Posterior cingulate gyrus (tissue), 11 donors: ENCODE results near the gene USP40.

Source experiments
- DNase-seq, 10 donors: peaks; one replicate each; pipeline versions ENCODE4 v3.0.0 to v3.0.0-alpha.2; 2020 to 2021; ENCODE audit warnings: mixed read lengths in 3 of 10
- intact Hi-C: fragments of 100-400 bp; cut with DNase I; formaldehyde crosslinking; loops from one replicate; pipeline ENCODE4 v1.15.1; 2023

Gene USP40

GRCh38 chr2:233449081-233449901, 117.3 kb downstream of the USP40 start:
- DNase-seq, result peak; percentile 50 to 96 (median 68)
- intact Hi-C loops, result loop anchor here (5.0 to 10.0 kb wide), 4 partner anchors 64 to 263 kb away; partner anchors contain the start of genes ATG16L1 and UGT1A5

DNA sequence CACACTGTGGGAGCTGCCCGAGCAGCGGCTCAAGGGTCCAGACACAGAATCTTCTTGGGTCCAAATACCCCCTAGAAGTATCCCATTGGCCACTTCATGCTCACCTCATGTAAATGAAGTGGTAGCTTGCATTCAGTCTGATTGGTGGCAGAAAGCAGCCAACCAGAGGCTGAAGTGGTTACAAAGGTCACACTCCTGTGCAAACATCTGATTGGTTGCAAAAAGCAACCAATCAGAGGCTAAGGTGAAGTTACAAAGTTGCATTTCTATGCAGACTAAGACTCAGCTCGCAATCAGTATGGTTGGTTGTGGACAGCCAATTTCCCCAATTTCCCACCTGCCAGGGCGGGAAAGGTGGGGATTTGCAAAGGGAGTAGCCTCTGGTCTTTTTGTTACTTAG, 118.0 kb downstream of the USP40 start:
- DNase-seq, result peak in 1 of 10 donors; percentile 14
- intact Hi-C loops, result loop anchor here (5.0 to 10.0 kb wide), 4 partner anchors 64 to 264 kb away; partner anchors contain the start of genes ATG16L1 and UGT1A5

DNA sequence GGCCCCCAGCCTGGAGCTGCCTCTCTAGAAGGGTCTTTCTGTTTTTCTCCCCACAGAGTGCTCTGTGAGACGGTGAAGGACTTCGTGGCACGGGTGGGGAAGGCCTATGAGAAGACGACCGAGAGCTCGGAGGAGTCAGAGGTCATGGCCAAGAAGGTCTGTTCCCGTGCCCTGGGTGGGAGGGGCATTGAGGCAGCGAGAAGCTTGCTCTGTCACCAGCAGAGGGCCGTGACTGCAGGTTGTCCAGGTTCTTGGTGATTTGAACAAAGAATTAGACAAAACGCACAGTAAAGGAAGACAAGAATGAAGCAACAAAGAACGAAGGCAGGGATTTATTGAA, 118.4 kb downstream of the USP40 start:
- peak in 2 of 10 donors; percentile 35 to 71 for DNase-seq
- intact Hi-C loops, result loop anchor here (5.0 to 10.0 kb wide), 4 partner anchors 63 to 264 kb away; partner anchors contain the start of genes ATG16L1 and UGT1A5

DNA sequence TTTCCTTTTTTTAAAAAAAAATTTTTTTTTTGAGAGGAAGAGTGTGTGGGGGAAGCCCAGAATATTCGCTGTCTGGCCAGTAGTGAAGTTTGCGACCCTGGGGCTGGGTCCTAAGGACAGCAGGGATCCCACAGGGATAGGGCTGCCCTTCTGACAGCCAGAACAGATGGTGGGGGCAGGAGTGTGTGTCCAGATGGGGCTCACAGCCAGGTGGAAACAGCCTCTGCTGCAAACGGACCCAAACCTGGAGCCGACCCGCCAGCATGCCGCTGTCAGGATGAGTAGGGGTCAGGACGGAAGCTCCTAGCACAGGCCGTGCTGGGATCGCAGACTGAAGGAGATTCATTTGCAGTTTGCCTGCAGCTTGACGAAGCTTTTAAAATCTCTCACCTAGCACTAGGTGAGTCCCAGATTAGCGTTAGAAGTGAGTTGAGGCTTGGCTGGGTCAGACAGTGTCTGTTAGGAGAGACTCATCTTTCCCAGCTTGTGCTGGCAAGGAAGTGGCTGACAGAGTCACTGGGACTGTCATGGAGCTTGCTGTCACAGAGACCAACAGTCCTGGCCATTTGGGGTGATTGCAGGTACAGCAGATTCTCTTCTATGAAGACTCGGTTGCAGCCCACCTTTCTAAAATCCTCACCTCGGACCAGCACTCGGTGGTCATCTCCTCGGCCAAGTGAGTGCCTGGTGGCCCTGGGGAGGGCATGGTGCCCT, 118.9 kb downstream of the USP40 start:
- peak in 5 of 10 donors; percentile 3 to 78 (median 10) for DNase-seq
- intact Hi-C loops, result loop anchor here (5.0 to 10.0 kb wide), 4 partner anchors 63 to 265 kb away; partner anchors contain the start of genes ATG16L1 and UGT1A5

GRCh38 chr2:233446606-233447305, 119.8 kb downstream of the USP40 start:
- intact Hi-C loops, result loop anchor here (5.0 to 10.0 kb wide), 4 partner anchors 62 to 266 kb away; partner anchors contain the start of genes ATG16L1 and UGT1A5
- peak in 4 of 10 donors; percentile 4 to 78 (median 44) for DNase-seq

- DNase-seq, result peak in 3 of 10 donors; percentile 3 to 34 (median 25)
- intact Hi-C loops, result loop anchor here (5.0 to 10.0 kb wide), 4 partner anchors 61 to 266 kb away; partner anchors contain the start of genes ATG16L1 and UGT1A5
These were observed 120.5 kb downstream of the USP40 start for GRCh38 chr2:233446121-233446520.

- intact Hi-C loops, result loop anchor here (5.0 to 10.0 kb wide), 4 partner anchors 60 to 267 kb away; partner anchors contain the start of genes ATG16L1 and UGT1A5
- DNase-seq, result peak in 5 of 10 donors; percentile 2 to 73 (median 7)
These were observed 121.3 kb downstream of the USP40 start for GRCh38 chr2:233445152-233445830.

- peak in 3 of 10 donors; percentile 8 to 75 (median 70) for DNase-seq
These were observed 122.1 kb downstream of the USP40 start for GRCh38 chr2:233444501-233444900.

GRCh38 chr2:233443511-233444183, 122.9 kb downstream of the USP40 start:
- intact Hi-C loops, result loop anchor here (1.0 to 10.0 kb wide), 4 partner anchors 59 to 189 kb away; partner anchors contain the start of genes ATG16L1 and DGKD
- peak; percentile 54 to 96 (median 78) for DNase-seq

More at GRCh38 chr2:233444501-233444900, 122.1 kb downstream of the USP40 start:
- intact Hi-C loops, result loop anchor here (10.0 kb wide), 3 partner anchors 60 to 190 kb away; partner anchors contain the start of gene ATG16L1

GRCh38 chr2:233442028-233442310, 124.6 kb downstream of the USP40 start:
- intact Hi-C loops, result loop anchor here (10.0 kb wide), 3 partner anchors 57 to 187 kb away; partner anchors contain the start of gene ATG16L1
- peak in 2 of 10 donors; percentile 1 to 43 for DNase-seq

DNA sequence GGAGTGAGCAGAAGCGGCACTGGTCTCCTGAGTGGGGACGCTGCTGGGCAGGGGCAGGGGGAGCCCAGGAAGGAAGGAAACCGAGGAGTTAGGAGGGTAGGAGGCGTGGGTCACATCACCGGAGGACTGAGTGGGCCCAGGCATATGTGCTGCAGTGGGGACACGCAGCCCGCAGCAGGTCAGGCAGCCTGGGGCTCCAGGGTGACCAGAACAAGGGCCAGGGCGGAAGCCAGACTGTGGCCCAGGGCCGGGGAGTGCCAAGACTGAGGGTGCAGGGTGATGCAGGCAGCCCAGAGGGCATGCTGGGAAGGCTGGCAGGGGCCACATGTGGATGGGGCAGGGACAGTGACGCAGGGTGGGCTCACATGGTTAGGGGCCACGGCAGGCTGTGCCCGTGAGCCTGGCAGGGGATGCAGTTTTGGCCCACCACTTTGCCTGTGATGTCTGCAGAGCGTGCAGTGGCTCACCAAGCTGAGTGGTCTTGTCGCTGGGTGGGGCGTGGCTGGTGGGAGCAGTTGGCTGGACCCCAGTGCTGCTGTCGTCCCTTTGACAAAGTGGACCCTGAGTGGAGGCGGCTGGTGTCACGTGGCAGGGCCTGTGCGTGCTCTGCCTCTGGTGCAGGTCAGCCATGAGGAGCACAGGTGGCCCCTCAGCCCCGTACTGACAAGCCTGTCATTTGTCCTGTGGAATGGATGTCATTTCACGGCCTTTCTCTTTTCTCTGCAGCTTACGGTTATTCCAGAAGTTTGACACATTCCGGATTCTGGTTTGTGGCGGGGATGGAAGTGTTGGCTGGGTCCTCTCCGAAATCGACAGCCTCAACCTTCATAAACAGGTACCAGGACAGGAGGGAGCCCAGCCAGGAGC, 125.2 kb downstream of the USP40 start:
- DNase-seq, result peak in 3 of 10 donors; percentile 8 to 77 (median 76)
- intact Hi-C loops, result loop anchor here (10.0 kb wide), 3 partner anchors 57 to 187 kb away; partner anchors contain the start of gene ATG16L1

GRCh38 chr2:233440714-233441113, 125.9 kb downstream of the USP40 start:
- peak in 1 of 10 donors; percentile 75 for DNase-seq

DNA sequence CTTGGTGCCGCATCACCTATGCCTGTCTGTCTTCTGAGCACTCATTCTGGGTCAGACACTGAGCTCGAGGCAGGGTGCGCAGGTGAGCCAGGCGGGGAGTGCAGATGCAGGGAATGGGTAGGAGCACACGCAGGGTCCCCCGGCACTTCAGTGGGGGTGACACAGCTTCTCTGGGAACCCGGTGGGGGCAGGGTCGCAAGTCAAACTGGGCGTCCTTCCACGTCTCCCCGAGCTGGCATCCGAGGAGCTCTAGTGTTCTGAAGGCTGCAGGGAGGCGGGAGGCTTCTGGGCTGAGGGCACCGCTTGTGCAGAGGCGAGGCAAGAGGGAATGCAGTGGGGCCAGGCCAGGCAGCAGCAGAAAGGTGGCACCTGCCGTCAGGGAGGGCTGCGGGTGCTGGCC, 126.3 kb downstream of the USP40 start:
- intact Hi-C loops, result loop anchor here (10.0 kb wide), 3 partner anchors 56 to 186 kb away; partner anchors contain the start of gene ATG16L1
- peak in 3 of 10 donors; percentile 6 to 82 (median 67) for DNase-seq

More at GRCh38 chr2:233440714-233441113, 125.9 kb downstream of the USP40 start:
- intact Hi-C loops, result loop anchor here (10.0 kb wide), 3 partner anchors 56 to 186 kb away; partner anchors contain the start of gene ATG16L1

GRCh38 chr2:233439191-233439590, 127.4 kb downstream of the USP40 start:
- peak; percentile 55 to 96 (median 75) for DNase-seq

GRCh38 chr2:233438573-233439147, 127.9 kb downstream of the USP40 start:
- DNase-seq, result peak in 2 of 10 donors; percentile 80 to 90
- intact Hi-C loops, result no loop called here

More at GRCh38 chr2:233439191-233439590, 127.4 kb downstream of the USP40 start:
- intact Hi-C loops, result no loop called here

- intact Hi-C loops, result no loop called here
- peak in 1 of 10 donors; percentile 25 for DNase-seq
These were observed 129.1 kb downstream of the USP40 start for GRCh38 chr2:233437439-233437955.
